ENCODE data around the gene WHRN.

The WHRN gene

DNA sequence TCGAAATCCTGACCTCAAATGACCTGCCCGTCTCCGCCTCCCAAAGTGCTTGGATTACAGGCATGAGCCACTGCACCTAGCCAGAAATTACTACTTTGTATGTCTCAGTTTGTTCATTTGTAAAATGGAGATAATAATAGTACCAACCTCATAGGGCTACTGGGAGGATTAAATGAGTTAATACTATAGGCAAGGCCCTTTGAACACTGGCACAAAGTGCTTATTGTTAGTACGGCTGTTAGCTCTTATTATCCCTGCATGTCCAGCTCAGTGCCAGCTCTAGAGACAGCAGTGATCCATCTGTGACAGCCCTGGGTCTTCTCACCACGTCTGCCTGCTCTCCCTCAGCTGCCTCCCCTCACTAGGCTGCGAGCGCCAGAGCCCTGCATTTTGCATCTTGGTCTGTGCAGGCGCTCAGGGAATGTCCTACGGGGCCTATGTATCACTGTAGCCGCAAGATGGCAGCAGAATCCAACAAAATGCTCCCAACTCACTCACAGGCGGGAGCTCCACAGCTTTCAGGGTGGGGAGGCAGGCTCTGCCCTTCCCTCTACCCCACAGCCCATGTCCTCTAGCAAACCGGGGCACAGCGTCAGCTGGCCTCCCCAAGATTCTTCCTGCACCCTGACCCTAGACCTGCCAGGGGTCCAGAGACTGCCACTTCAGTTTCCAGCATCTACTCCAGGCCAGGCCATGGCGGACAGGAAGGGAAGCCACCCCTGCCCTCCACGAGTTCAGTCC is 99.8 kb downstream of the WHRN start:
- H3K9me3 ChIP-seq (ENCODE audit: insufficient read depth, low read length), result no peaks in the 10 kb centered on the region
- H3K36me3 ChIP-seq (ENCODE audit: insufficient read depth, insufficient read length, low read length), result peaks cover 10% of the 10 kb centered on the region
- peak overlapping the region; percentile 7 for H3K9ac ChIP-seq (ENCODE audit: insufficient read length, low read depth)
- H3K4me3 ChIP-seq (ENCODE audit: insufficient read length, low read depth), result no peak overlapping the region
- no peaks in the 10 kb centered on the region for H3K27me3 ChIP-seq (ENCODE audit: insufficient read depth, insufficient read length)
- peak; percentile 86 for DNase-seq (ENCODE audit: low read depth, low spot score)
- TF ChIP-seq YY1 (IDR thresholded peaks at IDR 0.05; ENCODE audit: insufficient read depth, insufficient read length) (no peak), SUZ12 (IDR thresholded peaks at IDR 0.05; ENCODE audit: extremely low read depth, insufficient read depth, insufficient read length) (no peak), ZNF274 (IDR thresholded peaks at IDR 0.05; ENCODE audit: low read depth, low read length) (no peak)
- peaks cover 21% of the 10 kb centered on the region for H3K4me1 ChIP-seq (ENCODE audit: insufficient read depth, insufficient read length)

DNA sequence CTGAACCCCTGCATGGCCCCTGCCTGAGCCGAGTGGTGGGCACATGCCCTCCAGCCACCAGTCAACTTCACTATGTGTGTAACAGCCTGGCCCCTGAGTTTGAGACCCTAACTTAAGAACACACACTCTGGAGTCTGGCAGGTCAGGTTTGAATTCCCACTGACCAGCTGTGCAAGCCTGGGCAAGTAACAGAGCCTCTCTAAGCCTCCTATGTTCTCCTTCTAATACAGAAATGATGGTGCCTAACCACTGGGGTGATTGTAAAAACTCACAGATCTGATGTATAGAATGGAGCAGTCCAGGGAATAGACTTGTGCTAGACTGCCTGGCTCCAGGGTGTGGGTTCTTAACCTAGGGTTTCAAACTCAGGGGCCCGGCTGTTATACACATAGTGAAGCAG is 100.7 kb downstream of the WHRN start:
- TF ChIP-seq ZNF274 (IDR thresholded peaks at IDR 0.05; ENCODE audit: low read depth, low read length), result no peak
- no peak for TF ChIP-seq SUZ12 (IDR thresholded peaks at IDR 0.05; ENCODE audit: extremely low read depth, insufficient read depth, insufficient read length)
- no peak for TF ChIP-seq YY1 (IDR thresholded peaks at IDR 0.05; ENCODE audit: insufficient read depth, insufficient read length)
- Histone ChIP-seq H3K27me3 (ENCODE audit: insufficient read depth, insufficient read length) (no peaks in the 10 kb centered on the region), H3K4me3 (ENCODE audit: insufficient read length, low read depth) (no peak overlapping the region), H3K4me1 (ENCODE audit: insufficient read depth, insufficient read length) (peaks cover 20% of the 10 kb centered on the region), H3K36me3 (ENCODE audit: insufficient read depth, insufficient read length, low read length) (peaks cover 10% of the 10 kb centered on the region), H3K9ac (ENCODE audit: insufficient read length, low read depth) (no peak overlapping the region), H3K9me3 (ENCODE audit: insufficient read depth, low read length) (no peaks in the 10 kb centered on the region)
- no peak for DNase-seq (ENCODE audit: low read depth, low spot score)

- no peak overlapping the region for H3K9ac ChIP-seq (ENCODE audit: insufficient read length, low read depth)
- H3K9me3 ChIP-seq (ENCODE audit: insufficient read depth, low read length), result no peaks in the 10 kb centered on the region
- H3K36me3 ChIP-seq (ENCODE audit: insufficient read depth, insufficient read length, low read length), result peaks cover 10% of the 10 kb centered on the region
- no peak overlapping the region for H3K4me3 ChIP-seq (ENCODE audit: insufficient read length, low read depth)
- no peak for DNase-seq (ENCODE audit: low read depth, low spot score)
- TF ChIP-seq ZNF274 (IDR thresholded peaks at IDR 0.05; ENCODE audit: low read depth, low read length) (no peak), SUZ12 (IDR thresholded peaks at IDR 0.05; ENCODE audit: extremely low read depth, insufficient read depth, insufficient read length) (no peak), YY1 (IDR thresholded peaks at IDR 0.05; ENCODE audit: insufficient read depth, insufficient read length) (no peak)
- peaks cover 10% of the 10 kb centered on the region for H3K4me1 ChIP-seq (ENCODE audit: insufficient read depth, insufficient read length)
- H3K27me3 ChIP-seq (ENCODE audit: insufficient read depth, insufficient read length), result no peaks in the 10 kb centered on the region
Observed at GRCh38 chr9:114403153-114403756, 102.0 kb downstream of the WHRN start.

GRCh38 chr9:114401344-114401743 is 103.9 kb downstream of the WHRN start:
- H3K4me1 ChIP-seq (ENCODE audit: insufficient read depth, insufficient read length), result peaks cover 8% of the 10 kb centered on the region
- TF ChIP-seq ZNF274 (IDR thresholded peaks at IDR 0.05; ENCODE audit: low read depth, low read length) (no peak), YY1 (IDR thresholded peaks at IDR 0.05; ENCODE audit: insufficient read depth, insufficient read length) (no peak), SUZ12 (IDR thresholded peaks at IDR 0.05; ENCODE audit: extremely low read depth, insufficient read depth, insufficient read length) (no peak)
- peaks cover 10% of the 10 kb centered on the region for H3K36me3 ChIP-seq (ENCODE audit: insufficient read depth, insufficient read length, low read length)
- DNase-seq (ENCODE audit: low read depth, low spot score), result no peak
- no peaks in the 10 kb centered on the region for H3K9me3 ChIP-seq (ENCODE audit: insufficient read depth, low read length)
- no peaks in the 10 kb centered on the region for H3K27me3 ChIP-seq (ENCODE audit: insufficient read depth, insufficient read length)
- no peak overlapping the region for H3K9ac ChIP-seq (ENCODE audit: insufficient read length, low read depth)
- no peak overlapping the region for H3K4me3 ChIP-seq (ENCODE audit: insufficient read length, low read depth)

GRCh38 chr9:114400772-114401171 is 104.5 kb downstream of the WHRN start:
- H3K4me1 ChIP-seq (ENCODE audit: insufficient read depth, insufficient read length), result peaks cover 6% of the 10 kb centered on the region
- no peak for DNase-seq (ENCODE audit: low read depth, low spot score)
- H3K9ac ChIP-seq (ENCODE audit: insufficient read length, low read depth), result no peak overlapping the region
- H3K9me3 ChIP-seq (ENCODE audit: insufficient read depth, low read length), result no peaks in the 10 kb centered on the region
- TF ChIP-seq YY1 (IDR thresholded peaks at IDR 0.05; ENCODE audit: insufficient read depth, insufficient read length) (no peak), ZNF274 (IDR thresholded peaks at IDR 0.05; ENCODE audit: low read depth, low read length) (no peak), SUZ12 (IDR thresholded peaks at IDR 0.05; ENCODE audit: extremely low read depth, insufficient read depth, insufficient read length) (no peak)
- H3K4me3 ChIP-seq (ENCODE audit: insufficient read length, low read depth), result no peak overlapping the region
- peaks cover 10% of the 10 kb centered on the region for H3K36me3 ChIP-seq (ENCODE audit: insufficient read depth, insufficient read length, low read length)
- no peaks in the 10 kb centered on the region for H3K27me3 ChIP-seq (ENCODE audit: insufficient read depth, insufficient read length)

DNA sequence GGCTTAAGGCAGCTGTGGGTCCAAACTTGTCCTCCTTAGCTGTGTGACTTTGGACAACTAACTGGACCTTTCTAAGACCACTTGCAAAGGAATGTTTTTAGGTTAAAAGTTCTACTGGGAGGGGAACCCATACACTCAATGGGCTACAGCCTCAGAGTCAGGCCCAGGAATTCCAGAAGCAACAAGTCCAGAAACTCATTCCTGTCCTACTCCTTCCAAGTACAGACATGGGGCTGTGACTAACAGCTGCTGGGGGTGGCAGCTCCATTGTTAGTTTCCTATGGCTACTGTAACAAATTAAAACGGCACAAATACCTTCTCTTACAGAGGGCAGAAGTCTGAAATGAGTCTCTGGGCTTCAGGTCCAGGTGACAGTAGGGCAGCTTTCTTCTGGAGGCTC is 105.1 kb downstream of the WHRN start:
- Histone ChIP-seq H3K36me3 (ENCODE audit: insufficient read depth, insufficient read length, low read length) (peaks cover 10% of the 10 kb centered on the region), H3K4me3 (ENCODE audit: insufficient read length, low read depth) (no peak overlapping the region), H3K9ac (ENCODE audit: insufficient read length, low read depth) (no peak overlapping the region), H3K9me3 (ENCODE audit: insufficient read depth, low read length) (no peaks in the 10 kb centered on the region), H3K4me1 (ENCODE audit: insufficient read depth, insufficient read length) (peaks cover 6% of the 10 kb centered on the region), H3K27me3 (ENCODE audit: insufficient read depth, insufficient read length) (no peaks in the 10 kb centered on the region)
- DNase-seq (ENCODE audit: low read depth, low spot score), result no peak
- TF ChIP-seq SUZ12 (IDR thresholded peaks at IDR 0.05; ENCODE audit: extremely low read depth, insufficient read depth, insufficient read length), result no peak
- no peak for TF ChIP-seq ZNF274 (IDR thresholded peaks at IDR 0.05; ENCODE audit: low read depth, low read length)
- no peak for TF ChIP-seq YY1 (IDR thresholded peaks at IDR 0.05; ENCODE audit: insufficient read depth, insufficient read length)

DNA sequence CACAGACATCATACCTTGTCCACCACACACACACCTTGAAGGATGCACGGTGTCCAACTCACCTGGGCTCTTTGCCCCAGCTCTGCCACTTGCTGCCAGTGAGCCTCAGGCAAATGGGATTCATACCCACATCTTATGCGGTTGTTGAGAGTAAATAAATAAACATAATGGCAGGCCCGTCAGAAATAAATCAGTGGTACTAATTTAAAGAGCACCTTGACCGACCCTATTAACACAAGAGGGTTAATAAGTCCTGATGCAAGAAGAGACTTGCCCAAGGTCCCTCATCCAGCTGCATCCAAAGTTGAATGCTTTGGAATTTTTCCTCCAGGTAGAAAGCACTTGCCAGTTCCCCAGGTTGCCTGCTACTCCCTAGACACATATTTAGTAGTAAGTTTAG is 105.9 kb downstream of the WHRN start:
- H3K27me3 ChIP-seq (ENCODE audit: insufficient read depth, insufficient read length), result no peaks in the 10 kb centered on the region
- TF ChIP-seq YY1 (IDR thresholded peaks at IDR 0.05; ENCODE audit: insufficient read depth, insufficient read length) (no peak), ZNF274 (IDR thresholded peaks at IDR 0.05; ENCODE audit: low read depth, low read length) (no peak), SUZ12 (IDR thresholded peaks at IDR 0.05; ENCODE audit: extremely low read depth, insufficient read depth, insufficient read length) (no peak)
- H3K4me1 ChIP-seq (ENCODE audit: insufficient read depth, insufficient read length), result peaks cover 6% of the 10 kb centered on the region
- no peak overlapping the region for H3K4me3 ChIP-seq (ENCODE audit: insufficient read length, low read depth)
- H3K36me3 ChIP-seq (ENCODE audit: insufficient read depth, insufficient read length, low read length), result peaks cover 10% of the 10 kb centered on the region
- no peak for DNase-seq (ENCODE audit: low read depth, low spot score)
- H3K9me3 ChIP-seq (ENCODE audit: insufficient read depth, low read length), result no peaks in the 10 kb centered on the region
- no peak overlapping the region for H3K9ac ChIP-seq (ENCODE audit: insufficient read length, low read depth)

Data from NT2/D1 (cell line).